ENCODE data around the gene HNF4A. TPM values are rescaled to one million over a fixed set of nuclear protein-coding genes. Genes with fewer than 3 reads are reported as not detected.
A peak's percentile ranks its signal among the peaks of the same experiment; 100 is the strongest.

The HNF4A gene
- total and polyA plus RNA-seq, 2 of the 13 experiments (the other 11 are each of a cell fraction or from before 2014, with no cell fraction given), result 80.9 to 169 TPM

- peak; percentile 69 for TF ChIP-seq GATAD2A (CRISPR knock-in tag; IDR thresholded peaks at IDR 0.05)
- peak; percentile 87; the same call in 1 of the 2 replicates for TF ChIP-seq ZNF761 (CRISPR knock-in tag; conservative IDR thresholded peaks at IDR 0.05)
- peak; percentile 38; the same call in 1 of the 2 replicates for TF ChIP-seq HOXA9 (CRISPR knock-in tag; IDR thresholded peaks at IDR 0.05; ENCODE audit: borderline replicate concordance)
- peak; percentile 55 to 76 for TF ChIP-seq POLR2A (IDR thresholded peaks at IDR 0.05; ENCODE audit: insufficient read depth in 1 of 2, low read depth in 2 of 2, low read length in 2 of 2)
- no peak for TF ChIP-seq SMAD1 (CRISPR knock-in tag; IDR thresholded peaks at IDR 0.05; ENCODE audit: borderline replicate concordance, low read depth)
- TF ChIP-seq KMT2B (CRISPR knock-in tag; IDR thresholded peaks at IDR 0.05), result peak; percentile 74
- 0 out of 2 replicates have a peak, but pooled peaks have one; percentile 64 for TF ChIP-seq ZNF589 (CRISPR knock-in tag; conservative IDR thresholded peaks at IDR 0.05)
- TF ChIP-seq, protein P1, sequence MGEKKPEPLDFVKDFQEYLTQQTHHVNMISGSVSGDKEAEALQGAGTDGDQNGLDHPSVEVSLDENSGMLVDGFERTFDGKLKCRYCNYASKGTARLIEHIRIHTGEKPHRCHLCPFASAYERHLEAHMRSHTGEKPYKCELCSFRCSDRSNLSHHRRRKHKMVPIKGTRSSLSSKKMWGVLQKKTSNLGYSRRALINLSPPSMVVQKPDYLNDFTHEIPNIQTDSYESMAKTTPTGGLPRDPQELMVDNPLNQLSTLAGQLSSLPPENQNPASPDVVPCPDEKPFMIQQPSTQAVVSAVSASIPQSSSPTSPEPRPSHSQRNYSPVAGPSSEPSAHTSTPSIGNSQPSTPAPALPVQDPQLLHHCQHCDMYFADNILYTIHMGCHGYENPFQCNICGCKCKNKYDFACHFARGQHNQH (CRISPR knock-in tag; IDR thresholded peaks at IDR 0.05), result peak; percentile 72
- peak; percentile 66 for TF ChIP-seq UBTF (CRISPR knock-in tag; IDR thresholded peaks at IDR 0.05)
- no peak for TF ChIP-seq NFIC (IDR thresholded peaks at IDR 0.05; ENCODE audit: low read length)
- TF ChIP-seq TBX3 (IDR thresholded peaks at IDR 0.05; ENCODE audit: borderline replicate concordance), result no peak
- TF ChIP-seq ZFYVE20 (CRISPR knock-in tag; IDR thresholded peaks at IDR 0.05; ENCODE audit: borderline replicate concordance, low read depth), result no peak
- TF ChIP-seq ZFP36 (IDR thresholded peaks at IDR 0.05; ENCODE audit: borderline replicate concordance, low read depth, low read length, partially characterized antibody), result no peak
- no peak for TF ChIP-seq HNRNPH1 (optimal IDR thresholded peaks at IDR 0.05; ENCODE audit: low read depth, low read length)
- no peak for TF ChIP-seq TCF12 (IDR thresholded peaks at IDR 0.05)
- no peak for TF ChIP-seq TCF12 (CRISPR knock-in tag; IDR thresholded peaks at IDR 0.05)
- TF ChIP-seq LCORL (IDR thresholded peaks at IDR 0.05), result no peak
- TF ChIP-seq LCORL (CRISPR knock-in tag; IDR thresholded peaks at IDR 0.05), result peak; percentile 60; the same call in 1 of the 2 replicates
- peak; percentile 79 for TF ChIP-seq RFXAP (CRISPR knock-in tag; IDR thresholded peaks at IDR 0.05; ENCODE audit: borderline replicate concordance)
- TF ChIP-seq KLF16 (CRISPR knock-in tag; IDR thresholded peaks at IDR 0.05), result peak in 1 of 2 experiments; percentile 47; a peak in 1 of 4 replicates
- no peak for TF ChIP-seq TMF1 (CRISPR knock-in tag; IDR thresholded peaks at IDR 0.05; ENCODE audit: low read depth)
- 0 out of 2 replicates have a peak, but pooled peaks have one; percentile 60 for TF ChIP-seq ADNP (CRISPR knock-in tag; IDR thresholded peaks at IDR 0.05)
- no peak for TF ChIP-seq KLF12 (CRISPR knock-in tag; IDR thresholded peaks at IDR 0.05; ENCODE audit: borderline replicate concordance)
- no peak for TF ChIP-seq FLYWCH1 (CRISPR knock-in tag; IDR thresholded peaks at IDR 0.05)
- no peak for TF ChIP-seq IRX3 (CRISPR knock-in tag; IDR thresholded peaks at IDR 0.05; ENCODE audit: borderline replicate concordance, low read depth)
- no peak for TF ChIP-seq FOXP1 (IDR thresholded peaks at IDR 0.05)
- TF ChIP-seq FOXP1 (CRISPR knock-in tag; IDR thresholded peaks at IDR 0.05), result peak; percentile 35; the same call in 1 of the 2 replicates
- no peak for TF ChIP-seq ZNF562 (CRISPR knock-in tag; IDR thresholded peaks at IDR 0.05; ENCODE audit: borderline replicate concordance)
- no peak for TF ChIP-seq ZSCAN30 (CRISPR knock-in tag; IDR thresholded peaks at IDR 0.05)
- TF ChIP-seq ZNF253 (CRISPR knock-in tag; IDR thresholded peaks at IDR 0.05; ENCODE audit: borderline replicate concordance), result no peak
- peak; percentile 99 for TF ChIP-seq ZNF605 (CRISPR knock-in tag; IDR thresholded peaks at IDR 0.05)
Observed at GRCh38 chr20:44433751-44434538, 78.4 kb downstream of the HNF4A start (continued).
